ENCODE data around the gene ARNT2. TPM values are rescaled to one million over a fixed set of nuclear protein-coding genes. Genes with fewer than 3 reads are reported as not detected.

The ARNT2 gene
- total and polyA plus RNA-seq, 10 of the 15 experiments (the other 5 are each of a cell fraction or from before 2014, with no cell fraction given) = 0.07 to 0.49 (median 0.09) TPM; not detected in 6

- no peaks in the 10 kb centered on the region for H3K79me2 ChIP-seq (ENCODE audit: control insufficient read depth, insufficient read depth, low read length)
- BruUV-seq (replicated peaks) = no TSS peak
- no peaks in the 10 kb centered on the region for H3K36me3 ChIP-seq (ENCODE audit: control insufficient read depth in 2 of 2, insufficient read depth in 2 of 2, low read length in 1 of 2)
- H3K4me2 ChIP-seq (ENCODE audit: control insufficient read depth, insufficient read depth) = no peak overlapping the region
- no peaks in the 10 kb centered on the region for H3K9me3 ChIP-seq (replicated peaks; ENCODE audit: control insufficient read depth, insufficient read depth, low read length)
- FAIRE-seq (no peak), DNase-seq (ENCODE audit: low read depth, low spot score) (no peak), ATAC-seq (no peak)
- intact Hi-C loops (cut with micrococcal nuclease; ENCODE audit: unreplicated experiment) = no loop called here
- no peak overlapping the region for H3K9ac ChIP-seq (ENCODE audit: control insufficient read depth, insufficient read depth, low read length)
- no peak for TF ChIP-seq MYC (IDR thresholded peaks at IDR 0.05; ENCODE audit: insufficient read depth, insufficient read length, insufficient replicate concordance, low read length, severe bottlenecking)
- no peak for TF ChIP-seq SPI1 (IDR thresholded peaks at IDR 0.05; ENCODE audit: borderline replicate concordance, insufficient read depth, low read depth, low read length)
- TF ChIP-seq, protein P1, sequence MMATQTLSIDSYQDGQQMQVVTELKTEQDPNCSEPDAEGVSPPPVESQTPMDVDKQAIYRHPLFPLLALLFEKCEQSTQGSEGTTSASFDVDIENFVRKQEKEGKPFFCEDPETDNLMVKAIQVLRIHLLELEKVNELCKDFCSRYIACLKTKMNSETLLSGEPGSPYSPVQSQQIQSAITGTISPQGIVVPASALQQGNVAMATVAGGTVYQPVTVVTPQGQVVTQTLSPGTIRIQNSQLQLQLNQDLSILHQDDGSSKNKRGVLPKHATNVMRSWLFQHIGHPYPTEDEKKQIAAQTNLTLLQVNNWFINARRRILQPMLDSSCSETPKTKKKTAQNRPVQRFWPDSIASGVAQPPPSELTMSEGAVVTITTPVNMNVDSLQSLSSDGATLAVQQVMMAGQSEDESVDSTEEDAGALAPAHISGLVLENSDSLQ (IDR thresholded peaks at IDR 0.05) = no peak
- no peak for TF ChIP-seq CREM (IDR thresholded peaks at IDR 0.05; ENCODE audit: low read depth)
- no peak for TF ChIP-seq FOS (IDR thresholded peaks at IDR 0.05; ENCODE audit: borderline replicate concordance, extremely low read depth, insufficient read length)
- TF ChIP-seq BCLAF1 (IDR thresholded peaks at IDR 0.05) = no peak
- TF ChIP-seq MEF2A (IDR thresholded peaks at IDR 0.05; ENCODE audit: insufficient read depth, low read depth, low read length) = no peak
- no peak for TF ChIP-seq ETV6 (conservative IDR thresholded peaks at IDR 0.05 in 1 of 2, IDR thresholded peaks at IDR 0.05 in 1 of 2; ENCODE audit: borderline replicate concordance in 1 of 2, low read depth in 1 of 2)
- no peak for TF ChIP-seq IRF5 (IDR thresholded peaks at IDR 0.05; ENCODE audit: borderline replicate concordance)
- TF ChIP-seq RELA (IDR thresholded peaks at IDR 0.05; ENCODE audit: borderline replicate concordance, partially characterized antibody) = no peak
- TF ChIP-seq BACH1 (IDR thresholded peaks at IDR 0.05; ENCODE audit: borderline replicate concordance) = no peak
- no peak for TF ChIP-seq PAX5 (IDR thresholded peaks at IDR 0.05; ENCODE audit: borderline replicate concordance, low read depth, low read length)
- SMC1A ChIA-PET (ENCODE audit: uncharacterized antibody, unreplicated experiment) = no interaction called here
- peaks cover 2% of the 10 kb centered on the region in 2 experiments; a peak in 3 of 4 replicates for H3K27me3 ChIP-seq (replicated peaks in 1 of 2; ENCODE audit: control insufficient read depth in 2 of 2, insufficient read depth in 2 of 2, low read length in 1 of 2)
- no peak overlapping the region for H3K4me3 ChIP-seq
- H4K20me1 ChIP-seq (ENCODE audit: control insufficient read depth, insufficient read depth) = no peaks in the 10 kb centered on the region
- CTCF ChIA-PET = interaction anchor here (0.6 kb wide), 1 partner anchor 25 kb away, joined by 3 read pairs; no protein-coding TSS in a partner anchor
- RAD21 ChIA-PET (ENCODE audit: unreplicated experiment) = no interaction called here
- POLR2A ChIA-PET = no interaction called here
- H3K27ac ChIP-seq (ENCODE audit: control insufficient read depth, insufficient read depth) = no peak overlapping the region
- WGBS (ENCODE audit: insufficient coverage, insufficient replicate concordance, low lambda C conversion rate, missing lambda C conversion rate) = 55% methylated on average over 6 of the region's 6 CpGs
- H2AFZ ChIP-seq (ENCODE audit: control insufficient read depth, low read depth, low read length) = no peak overlapping the region
- no peaks in the 10 kb centered on the region for H3K4me1 ChIP-seq (ENCODE audit: control insufficient read depth, insufficient read depth, low read length)
- in situ Hi-C loops (cut with MboI) = loop anchor here (10.0 kb wide), 1 partner anchor 215 kb away; the partner anchor contains the start of gene CEMIP
These were observed 155.6 kb downstream of the ARNT2 start for GRCh38 chr15:80559761-80560160.

All from GM12878 (cell line).